DMS53 treated with DMSO at 0.1 percent for 48 hours (cell line): ENCODE measurements around the gene UGT1A7.
"Not testable (repeated sequence)": the region's sequence is repeated elsewhere in the genome, so short reads cannot be mapped to it uniquely, and the experiment has no call there.

Experiments
- DNase-seq: peaks from one replicate; lab custom pipeline; 2025; ENCODE audit not compliant: unreplicated experiment; lab: John Stamatoyannopoulos, UW

The UGT1A7 gene

GRCh38 chr2:233680361-233681045, 1.2 kb upstream of the UGT1A7 start:
- no peak for DNase-seq

- DNase-seq, result no peak
These were observed 2.9 kb downstream of the UGT1A7 start for GRCh38 chr2:233684640-233685039.

GRCh38 chr2:233686928-233687327, 5.2 kb downstream of the UGT1A7 start:
- DNase-seq, result no peak

GRCh38 chr2:233688341-233688740, 6.6 kb downstream of the UGT1A7 start:
- peak; percentile 25 for DNase-seq

- no peak for DNase-seq
These were observed 7.3 kb downstream of the UGT1A7 start for GRCh38 chr2:233689031-233689430.

GRCh38 chr2:233689501-233689900, 7.8 kb downstream of the UGT1A7 start:
- DNase-seq, result no peak

GRCh38 chr2:233690444-233690843, 8.7 kb downstream of the UGT1A7 start:
- no peak for DNase-seq

- DNase-seq, result no peak
These were observed 10.0 kb downstream of the UGT1A7 start for GRCh38 chr2:233691443-233692433.

- DNase-seq, result no peak
These were observed 10.9 kb downstream of the UGT1A7 start, which contains the start of gene UGT1A6 for GRCh38 chr2:233692648-233693047. Gene UGT1A6, plus strand, starts transcription at chr2:233692890. Its CDS starts 115 bp downstream, at chr2:233693005.

GRCh38 chr2:233693963-233694362, 12.3 kb downstream of the UGT1A7 start:
- DNase-seq, result no peak

GRCh38 chr2:233698740-233699139, 17.0 kb downstream of the UGT1A7 start:
- no peak for DNase-seq

- DNase-seq, result no peak
These were observed 17.8 kb downstream of the UGT1A7 start for GRCh38 chr2:233699424-233700027.

- DNase-seq, result no peak
These were observed 18.4 kb downstream of the UGT1A7 start for GRCh38 chr2:233700028-233700635.

GRCh38 chr2:233700842-233701241, 19.1 kb downstream of the UGT1A7 start:
- DNase-seq, result not testable (repeated sequence)

GRCh38 chr2:233702238-233702637, 20.5 kb downstream of the UGT1A7 start:
- no peak for DNase-seq

GRCh38 chr2:233705911-233706506, 24.3 kb downstream of the UGT1A7 start:
- no peak for DNase-seq

- no peak for DNase-seq
These were observed 25.0 kb downstream of the UGT1A7 start for GRCh38 chr2:233706720-233707119.

GRCh38 chr2:233707940-233708644, 26.4 kb downstream of the UGT1A7 start:
- DNase-seq, result no peak

- no peak for DNase-seq
These were observed 27.2 kb downstream of the UGT1A7 start for GRCh38 chr2:233708942-233709341.
